Panc1 (cell line): ENCODE measurements around the gene NPAS3. TPM values are rescaled to one million over a fixed set of nuclear protein-coding genes. Genes with fewer than 3 reads are reported as not detected.

ENCODE experiments used
- ATAC-seq: fragments of 200-7000 bp; cut with Tn5 transposase; 2 replicates; pipeline ENCODE4 v1.9.1; 2020; ENCODE audit warnings: mild to moderate bottlenecking, moderate library complexity
- BruUV-seq: library from RNA; stranded (reverse); fragments of 400-500 nt; replicated peaks from 2 replicates; lab custom pipeline; 2021; lab: Mats Ljungman, UMichigan
- CTCF ChIA-PET: fragments of 300-600 bp; sonication (Branson Sonifier 250); formaldehyde crosslinking; loops from one replicate; lab custom pipeline; 2022; ENCODE audit warnings: antibody characterized with exemption; lab: Charles Lee
- POLR2A ChIA-PET: fragments of 300-600 bp; sonication (Branson Sonifier 250); formaldehyde crosslinking; loops from one replicate; lab custom pipeline; 2022; ENCODE audit warnings: antibody characterized with exemption; lab: Charles Lee
- DNase-seq: peaks from one replicate; pipeline ENCODE4 v3.0.0-alpha.2; 2010; ENCODE audit warnings: low read depth, low spot score
- H3K27ac ChIP-seq: 2 replicates; pipeline ENCODE4 v1.5.1; 2011; ENCODE audit warnings: mild to moderate bottlenecking, low read length, inconsistent platforms
- H3K27me3 ChIP-seq: fragments of 200-500 bp; sonication (Bioruptor generic); 2 replicates; pipeline ENCODE4 v1.6.0; 2014; ENCODE audit warnings: low read length, inconsistent platforms; ENCODE audit not compliant: control insufficient read depth, insufficient read depth
- H3K36me3 ChIP-seq: fragments of 200-500 bp; sonication (Bioruptor generic); 2 replicates; pipeline ENCODE4 v1.5.1; 2014; ENCODE audit warnings: inconsistent platforms, mild to moderate bottlenecking, low read length, moderate library complexity; ENCODE audit not compliant: control insufficient read depth, insufficient read depth
- H3K4me1 ChIP-seq: 2 replicates; pipeline ENCODE4 v1.5.1; 2011; ENCODE audit warnings: inconsistent platforms, mild to moderate bottlenecking, low read length, moderate library complexity; ENCODE audit not compliant: control insufficient read depth, insufficient read depth
- H3K4me3 ChIP-seq, 2 experiments: 2 replicates each; pipeline ENCODE4 v1.5.1; 2011 to 2012; ENCODE audit warnings: low read depth in 2 of 2, low read length in 2 of 2, mild to moderate bottlenecking in 2 of 2, inconsistent platforms in 1 of 2, moderate library complexity in 1 of 2
- H3K9me3 ChIP-seq: fragments of 200-500 bp; sonication (Bioruptor generic); 2 replicates; pipeline ENCODE4 v1.5.1; 2014; ENCODE audit warnings: low read depth, mild to moderate bottlenecking, inconsistent platforms, low read length, moderate library complexity; ENCODE audit not compliant: control insufficient read depth, insufficient read depth
- POLR2AphosphoS5 ChIP-seq: IDR thresholded peaks from 2 replicates; pipeline ENCODE4 v1.6.1; 2012; ENCODE audit warnings: mild to moderate bottlenecking, low read depth, low read length, moderate library complexity
- SIN3A ChIP-seq: IDR thresholded peaks from 2 replicates; pipeline ENCODE4 v1.6.1; 2012; ENCODE audit warnings: low read depth, mild to moderate bottlenecking, low read length, moderate library complexity, borderline replicate concordance; ENCODE audit not compliant: insufficient read depth
- TCF7L2 ChIP-seq: IDR thresholded peaks from 2 replicates; pipeline ENCODE4 v1.6.1; 2011; ENCODE audit warnings: mild to moderate bottlenecking, low read depth, low read length, inconsistent platforms
- in situ Hi-C: cut with HindIII; loops from 2 replicates; pipeline ENCODE4 v1.10.0; 2016; ENCODE audit warnings: low sequenced_read_pairs, low pct_unique_long_range_greater_than_20kb
- intact Hi-C: fragments of 100-400 bp; cut with micrococcal nuclease; formaldehyde crosslinking; loops from one replicate; pipeline ENCODE4 v1.10.0; 2022; ENCODE audit not compliant: unreplicated experiment
- total RNA-seq: library from RNA; stranded (reverse); gene quantifications from one replicate; pipeline ENCODE4 v1.2.1, GENCODE V29; 2021; ENCODE audit not compliant: unreplicated experiment
- TF ChIP-seq, protein P1 (sequence below): fragments of 450-650 bp; IDR thresholded peaks from 2 replicates; pipeline ENCODE4 v1.5.1; 2017; ENCODE audit warnings: mild to moderate bottlenecking
- TF ChIP-seq, protein P2 (sequence below), 2 experiments: IDR thresholded peaks; 2 replicates each; pipeline ENCODE4 v1.6.1; 2011 to 2012; ENCODE audit warnings: low read depth in 2 of 2, control low read depth in 1 of 2, low read length in 1 of 2, mild to moderate bottlenecking in 1 of 2, moderate library complexity in 1 of 2; ENCODE audit not compliant: insufficient read depth in 1 of 2

The NPAS3 gene
- total RNA-seq, 1 experiment from 2014 or later = 0.23 TPM

GRCh38 chr14:33755358-33755757 is 816.7 kb downstream of the NPAS3 start:
- H3K36me3 ChIP-seq = no peaks in the 10 kb centered on the region
- no peaks in the 10 kb centered on the region for H3K9me3 ChIP-seq
- H3K27ac ChIP-seq = no peak overlapping the region
- ATAC-seq = no peak
- intact Hi-C loops (no loop called here), in situ Hi-C loops (no loop called here)
- ChIA-PET CTCF (no interaction called here), POLR2A (no interaction called here)
- H3K4me1 ChIP-seq = no peaks in the 10 kb centered on the region
- TF ChIP-seq TCF7L2 = no peak
- TF ChIP-seq, protein P1, sequence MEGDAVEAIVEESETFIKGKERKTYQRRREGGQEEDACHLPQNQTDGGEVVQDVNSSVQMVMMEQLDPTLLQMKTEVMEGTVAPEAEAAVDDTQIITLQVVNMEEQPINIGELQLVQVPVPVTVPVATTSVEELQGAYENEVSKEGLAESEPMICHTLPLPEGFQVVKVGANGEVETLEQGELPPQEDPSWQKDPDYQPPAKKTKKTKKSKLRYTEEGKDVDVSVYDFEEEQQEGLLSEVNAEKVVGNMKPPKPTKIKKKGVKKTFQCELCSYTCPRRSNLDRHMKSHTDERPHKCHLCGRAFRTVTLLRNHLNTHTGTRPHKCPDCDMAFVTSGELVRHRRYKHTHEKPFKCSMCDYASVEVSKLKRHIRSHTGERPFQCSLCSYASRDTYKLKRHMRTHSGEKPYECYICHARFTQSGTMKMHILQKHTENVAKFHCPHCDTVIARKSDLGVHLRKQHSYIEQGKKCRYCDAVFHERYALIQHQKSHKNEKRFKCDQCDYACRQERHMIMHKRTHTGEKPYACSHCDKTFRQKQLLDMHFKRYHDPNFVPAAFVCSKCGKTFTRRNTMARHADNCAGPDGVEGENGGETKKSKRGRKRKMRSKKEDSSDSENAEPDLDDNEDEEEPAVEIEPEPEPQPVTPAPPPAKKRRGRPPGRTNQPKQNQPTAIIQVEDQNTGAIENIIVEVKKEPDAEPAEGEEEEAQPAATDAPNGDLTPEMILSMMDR = no peak
- TF ChIP-seq SIN3A = no peak
- TF ChIP-seq, protein P2, sequence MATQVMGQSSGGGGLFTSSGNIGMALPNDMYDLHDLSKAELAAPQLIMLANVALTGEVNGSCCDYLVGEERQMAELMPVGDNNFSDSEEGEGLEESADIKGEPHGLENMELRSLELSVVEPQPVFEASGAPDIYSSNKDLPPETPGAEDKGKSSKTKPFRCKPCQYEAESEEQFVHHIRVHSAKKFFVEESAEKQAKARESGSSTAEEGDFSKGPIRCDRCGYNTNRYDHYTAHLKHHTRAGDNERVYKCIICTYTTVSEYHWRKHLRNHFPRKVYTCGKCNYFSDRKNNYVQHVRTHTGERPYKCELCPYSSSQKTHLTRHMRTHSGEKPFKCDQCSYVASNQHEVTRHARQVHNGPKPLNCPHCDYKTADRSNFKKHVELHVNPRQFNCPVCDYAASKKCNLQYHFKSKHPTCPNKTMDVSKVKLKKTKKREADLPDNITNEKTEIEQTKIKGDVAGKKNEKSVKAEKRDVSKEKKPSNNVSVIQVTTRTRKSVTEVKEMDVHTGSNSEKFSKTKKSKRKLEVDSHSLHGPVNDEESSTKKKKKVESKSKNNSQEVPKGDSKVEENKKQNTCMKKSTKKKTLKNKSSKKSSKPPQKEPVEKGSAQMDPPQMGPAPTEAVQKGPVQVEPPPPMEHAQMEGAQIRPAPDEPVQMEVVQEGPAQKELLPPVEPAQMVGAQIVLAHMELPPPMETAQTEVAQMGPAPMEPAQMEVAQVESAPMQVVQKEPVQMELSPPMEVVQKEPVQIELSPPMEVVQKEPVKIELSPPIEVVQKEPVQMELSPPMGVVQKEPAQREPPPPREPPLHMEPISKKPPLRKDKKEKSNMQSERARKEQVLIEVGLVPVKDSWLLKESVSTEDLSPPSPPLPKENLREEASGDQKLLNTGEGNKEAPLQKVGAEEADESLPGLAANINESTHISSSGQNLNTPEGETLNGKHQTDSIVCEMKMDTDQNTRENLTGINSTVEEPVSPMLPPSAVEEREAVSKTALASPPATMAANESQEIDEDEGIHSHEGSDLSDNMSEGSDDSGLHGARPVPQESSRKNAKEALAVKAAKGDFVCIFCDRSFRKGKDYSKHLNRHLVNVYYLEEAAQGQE (IDR thresholded peaks at IDR 0.05; ENCODE audit: insufficient read depth in 1 of 2, low read depth in 2 of 2, low read length in 1 of 2) = no peak
- no peak for TF ChIP-seq POLR2AphosphoS5
- BruUV-seq = no TSS peak
- no peaks in the 10 kb centered on the region for H3K27me3 ChIP-seq
- no peak overlapping the region for H3K4me3 ChIP-seq
- DNase-seq = no peak

DNA sequence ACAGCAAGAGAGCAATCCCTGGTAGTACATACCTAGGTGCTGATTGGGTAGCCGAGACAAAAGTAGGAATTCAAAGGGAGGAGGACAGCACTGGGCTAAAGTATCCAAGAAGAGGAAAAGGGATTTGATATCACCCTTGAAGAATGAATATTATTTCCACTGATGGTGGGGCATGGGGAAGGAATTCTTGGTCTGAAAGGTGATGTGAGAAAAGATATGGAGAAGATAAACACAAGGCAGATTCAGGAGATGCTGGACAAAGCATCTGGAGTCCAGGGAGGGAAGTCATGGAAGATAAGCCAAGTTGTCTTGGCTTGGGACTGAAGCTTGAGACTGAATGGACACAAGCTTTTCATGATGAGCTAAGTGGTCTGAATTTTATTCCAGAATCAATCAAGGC is 818.2 kb downstream of the NPAS3 start:
- Histone ChIP-seq H3K27ac (no peak overlapping the region), H3K27me3 (no peaks in the 10 kb centered on the region), H3K4me3 (no peak overlapping the region), H3K36me3 (no peaks in the 10 kb centered on the region), H3K4me1 (no peaks in the 10 kb centered on the region), H3K9me3 (no peaks in the 10 kb centered on the region)
- ChIA-PET POLR2A (no interaction called here), CTCF (no interaction called here)
- intact Hi-C loops = no loop called here
- TF ChIP-seq, protein P2 (IDR thresholded peaks at IDR 0.05; ENCODE audit: insufficient read depth in 1 of 2, low read depth in 2 of 2, low read length in 1 of 2) = no peak
- no peak for TF ChIP-seq POLR2AphosphoS5
- TF ChIP-seq SIN3A = no peak
- no peak for TF ChIP-seq TCF7L2
- TF ChIP-seq, protein P1 = no peak
- no TSS peak for BruUV-seq
- DNase-seq (no peak), ATAC-seq (no peak)
- in situ Hi-C loops = no loop called here
